ENCODE measurements around the gene WWOX.

DNA sequence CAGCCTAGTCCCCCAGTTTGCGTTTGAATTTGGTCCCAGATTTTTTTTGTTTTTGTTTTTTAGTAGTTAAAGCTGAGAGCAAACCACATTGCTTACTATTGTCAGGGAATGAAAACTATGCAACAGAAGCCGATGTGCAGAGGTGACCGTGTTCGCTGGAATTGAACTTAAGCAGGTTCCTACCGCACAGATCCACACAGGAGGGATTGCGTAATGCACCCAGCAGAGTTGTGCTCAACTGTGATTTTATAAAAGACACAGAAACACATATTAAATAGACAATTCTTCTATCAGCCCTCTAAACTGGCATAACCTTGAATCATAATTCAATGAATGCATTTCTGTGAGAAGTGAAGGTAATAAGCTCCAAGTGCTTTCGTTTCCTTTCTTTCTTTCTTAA, 443.0 kb downstream of the WWOX start:
- TF ChIP-seq, protein P1, sequence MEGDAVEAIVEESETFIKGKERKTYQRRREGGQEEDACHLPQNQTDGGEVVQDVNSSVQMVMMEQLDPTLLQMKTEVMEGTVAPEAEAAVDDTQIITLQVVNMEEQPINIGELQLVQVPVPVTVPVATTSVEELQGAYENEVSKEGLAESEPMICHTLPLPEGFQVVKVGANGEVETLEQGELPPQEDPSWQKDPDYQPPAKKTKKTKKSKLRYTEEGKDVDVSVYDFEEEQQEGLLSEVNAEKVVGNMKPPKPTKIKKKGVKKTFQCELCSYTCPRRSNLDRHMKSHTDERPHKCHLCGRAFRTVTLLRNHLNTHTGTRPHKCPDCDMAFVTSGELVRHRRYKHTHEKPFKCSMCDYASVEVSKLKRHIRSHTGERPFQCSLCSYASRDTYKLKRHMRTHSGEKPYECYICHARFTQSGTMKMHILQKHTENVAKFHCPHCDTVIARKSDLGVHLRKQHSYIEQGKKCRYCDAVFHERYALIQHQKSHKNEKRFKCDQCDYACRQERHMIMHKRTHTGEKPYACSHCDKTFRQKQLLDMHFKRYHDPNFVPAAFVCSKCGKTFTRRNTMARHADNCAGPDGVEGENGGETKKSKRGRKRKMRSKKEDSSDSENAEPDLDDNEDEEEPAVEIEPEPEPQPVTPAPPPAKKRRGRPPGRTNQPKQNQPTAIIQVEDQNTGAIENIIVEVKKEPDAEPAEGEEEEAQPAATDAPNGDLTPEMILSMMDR (IDR thresholded peaks at IDR 0.05; ENCODE audit: borderline replicate concordance, extremely low read depth, low read length, poor library complexity, severe bottlenecking) = no peak
- no peak for TF ChIP-seq EZH2 (IDR thresholded peaks at IDR 0.05; ENCODE audit: borderline replicate concordance, low read depth, low read length, severe bottlenecking)
